ENCODE measurements around the gene ANO10.

ANO10 gene

DNA sequence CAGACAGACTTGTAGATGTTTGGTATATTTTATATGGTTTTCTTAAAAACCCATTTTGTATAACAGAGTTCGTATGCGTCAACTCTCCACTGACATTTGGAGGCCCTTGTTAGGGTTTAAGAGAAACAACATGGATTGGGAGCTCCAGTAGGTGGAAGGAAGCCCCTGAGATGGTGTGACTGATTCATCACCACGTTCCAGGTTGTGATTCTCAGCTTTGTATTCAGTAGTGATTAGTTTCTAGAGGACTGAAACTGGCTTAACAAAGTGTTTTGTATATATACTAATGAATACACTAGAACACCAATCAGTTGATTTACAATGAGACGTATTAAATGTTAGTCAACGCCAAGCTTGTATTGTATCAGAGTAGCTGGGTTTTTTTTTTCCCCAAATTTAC, 301.5 kb downstream of the ANO10 start:
- peaks cover 27% of the 10 kb centered on the region for H3K4me1 Mint-ChIP-seq
- CTCF ChIA-PET, result interaction anchor here (0.9 kb wide), 1 partner anchor 58 kb away, joined by 3 read pairs; no protein-coding TSS in a partner anchor

DNA sequence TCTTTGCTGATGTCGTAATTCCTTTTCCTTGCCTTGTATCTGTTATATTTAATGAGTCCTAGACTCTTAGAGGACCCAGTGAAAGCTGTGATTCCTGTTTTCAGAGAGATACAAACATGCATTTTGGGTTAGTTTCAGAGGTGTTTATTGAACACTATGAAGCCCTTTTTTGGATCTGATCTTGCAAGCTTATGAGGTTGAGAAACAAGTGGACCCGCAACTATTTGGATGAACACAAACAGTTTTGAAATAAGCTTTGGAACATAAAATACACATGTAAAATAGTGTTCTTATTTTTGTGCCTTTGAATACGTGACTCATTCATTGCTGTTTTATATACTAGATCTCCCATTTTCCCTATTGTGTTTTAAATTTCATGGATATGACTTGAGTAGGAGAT, 302.0 kb downstream of the ANO10 start:
- no peak for DNase-seq
- CTCF ChIA-PET, result no interaction called here
- Mint-ChIP-seq H3K27ac (no peak overlapping the region), H3K27me3 (no peaks in the 10 kb centered on the region), H3K9me3 (no peaks in the 10 kb centered on the region), H3K36me3 (peaks cover 45% of the 10 kb centered on the region), H3K4me1 (peaks cover 28% of the 10 kb centered on the region), H3K4me3 (no peak overlapping the region)

More for the DNA sequence above, 301.5 kb downstream of the ANO10 start:
- no peak overlapping the region for H3K4me3 Mint-ChIP-seq
- peaks cover 46% of the 10 kb centered on the region for H3K36me3 Mint-ChIP-seq
- no peak overlapping the region for H3K27ac Mint-ChIP-seq
- no peaks in the 10 kb centered on the region for H3K27me3 Mint-ChIP-seq
- DNase-seq, result no peak
- no peaks in the 10 kb centered on the region for H3K9me3 Mint-ChIP-seq

DNA sequence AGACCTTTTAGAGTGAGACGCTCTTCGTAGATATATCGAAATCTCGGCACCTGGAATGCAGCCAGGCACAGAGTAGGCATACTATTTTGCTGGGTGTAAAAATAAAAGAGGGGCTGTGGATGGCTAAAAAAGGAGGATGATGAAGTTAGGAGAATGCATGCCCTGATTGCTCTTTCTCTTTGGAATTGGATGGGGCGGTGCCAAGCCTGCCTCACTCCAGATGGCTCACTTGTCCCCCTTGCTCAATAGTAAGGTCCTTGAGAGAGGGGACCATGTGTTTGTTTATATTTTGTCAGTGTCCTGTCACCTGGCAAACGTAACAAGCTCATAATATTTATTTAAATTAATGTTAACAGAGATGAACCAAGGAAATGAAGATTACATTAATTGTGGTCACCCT, 302.4 kb downstream of the ANO10 start:
- H3K36me3 Mint-ChIP-seq, result peaks cover 44% of the 10 kb centered on the region
- no peaks in the 10 kb centered on the region for H3K9me3 Mint-ChIP-seq

DNA sequence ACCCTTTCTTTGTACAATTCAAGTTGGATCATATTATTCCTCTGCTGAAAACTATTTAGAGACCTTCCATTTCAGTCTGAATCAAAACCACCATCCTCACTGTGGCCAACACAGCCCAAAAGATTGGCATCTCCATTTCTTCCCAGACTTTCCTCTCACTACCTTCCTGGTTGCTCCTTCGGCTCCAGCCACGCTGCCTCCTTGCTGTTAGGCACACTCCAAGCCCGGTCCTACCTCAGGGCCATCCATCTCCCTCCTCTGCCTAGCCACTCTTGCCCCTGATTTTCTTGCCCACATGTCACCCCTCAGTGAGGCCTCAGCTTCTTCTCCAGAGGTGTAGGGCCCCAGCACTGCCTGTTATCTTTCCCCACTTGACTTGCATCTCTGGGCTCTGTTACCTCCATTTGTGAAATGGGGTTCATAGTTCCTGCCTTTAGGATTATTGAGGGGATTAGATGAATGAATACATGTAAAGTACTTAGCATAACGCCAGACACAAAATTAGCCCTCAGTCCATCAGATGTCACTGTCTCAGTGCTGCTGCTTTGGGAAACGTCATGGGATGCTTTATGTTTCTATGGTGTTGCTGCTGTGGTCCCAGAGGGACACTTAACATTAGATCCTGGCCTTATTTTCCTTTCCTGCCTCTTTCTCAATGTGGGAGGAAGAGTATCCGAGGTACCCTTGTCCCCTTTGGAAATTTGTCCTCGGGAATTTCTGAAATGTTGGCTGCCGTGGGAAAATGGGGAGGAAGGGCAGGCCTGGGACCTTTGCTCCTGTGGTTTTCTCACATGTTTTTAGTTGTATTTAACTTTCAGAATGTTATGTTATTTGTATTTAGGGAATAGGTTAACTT, 304.1 kb downstream of the ANO10 start:
- Mint-ChIP-seq H3K36me3 (peaks cover 45% of the 10 kb centered on the region), H3K9me3 (no peaks in the 10 kb centered on the region), H3K27ac (no peak overlapping the region), H3K27me3 (no peaks in the 10 kb centered on the region), H3K4me3 (no peak overlapping the region), H3K4me1 (peaks cover 27% of the 10 kb centered on the region)
- CTCF ChIA-PET, result no interaction called here
- DNase-seq, result no peak

More for the DNA sequence above, 302.4 kb downstream of the ANO10 start:
- DNase-seq, result no peak
- CTCF ChIA-PET, result no interaction called here
- Mint-ChIP-seq H3K27me3 (no peaks in the 10 kb centered on the region), H3K4me3 (no peak overlapping the region), H3K27ac (no peak overlapping the region), H3K4me1 (peaks cover 27% of the 10 kb centered on the region)

DNA sequence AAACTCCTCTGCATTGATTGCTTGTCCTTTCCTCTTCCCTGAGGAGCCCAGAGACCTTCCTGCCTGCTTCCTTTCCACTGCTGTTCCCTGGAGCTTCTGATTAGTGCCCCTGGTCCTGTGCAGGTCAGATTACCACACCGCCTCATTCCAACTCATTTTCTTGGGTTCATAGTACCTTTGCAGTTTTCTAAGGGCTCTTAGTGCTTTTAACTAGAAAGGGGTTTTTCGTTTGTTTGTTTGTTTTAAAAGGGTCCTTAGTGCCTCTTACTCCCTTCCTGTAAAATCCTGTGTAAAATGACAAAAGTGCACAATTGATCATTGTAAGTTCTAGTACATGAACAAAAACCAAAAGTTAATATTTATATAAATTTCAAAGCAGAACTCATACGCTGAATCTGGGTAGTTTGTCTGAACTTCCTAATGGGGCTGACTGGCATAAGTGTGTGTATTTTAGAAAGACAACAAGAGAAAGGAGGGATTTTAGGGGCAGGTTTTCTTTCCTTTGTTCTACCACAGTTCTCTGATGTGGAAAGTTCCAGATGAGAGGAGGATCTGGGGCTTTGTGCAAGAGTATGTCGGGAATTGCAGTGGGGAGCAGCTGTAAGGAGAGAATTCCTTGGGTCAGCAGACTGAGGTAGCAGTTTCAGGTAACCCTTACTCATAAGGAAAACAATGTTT, 304.9 kb downstream of the ANO10 start:
- no peak overlapping the region for H3K4me3 Mint-ChIP-seq
- CTCF ChIA-PET, result no interaction called here

More for the DNA sequence above, 304.9 kb downstream of the ANO10 start:
- Mint-ChIP-seq H3K4me1 (peaks cover 29% of the 10 kb centered on the region), H3K9me3 (no peaks in the 10 kb centered on the region), H3K27me3 (no peaks in the 10 kb centered on the region), H3K36me3 (peaks cover 49% of the 10 kb centered on the region), H3K27ac (no peak overlapping the region)
- DNase-seq, result no peak
